CD4-positive, alpha-beta T cell treated with Interferon gamma for 1 hour (primary cell): ENCODE data around the gene SIX1.

ENCODE experiments used
- DNase-seq: peaks from one replicate; pipeline ENCODE4 v3.0.0-alpha.2; 2020

The SIX1 gene

DNA sequence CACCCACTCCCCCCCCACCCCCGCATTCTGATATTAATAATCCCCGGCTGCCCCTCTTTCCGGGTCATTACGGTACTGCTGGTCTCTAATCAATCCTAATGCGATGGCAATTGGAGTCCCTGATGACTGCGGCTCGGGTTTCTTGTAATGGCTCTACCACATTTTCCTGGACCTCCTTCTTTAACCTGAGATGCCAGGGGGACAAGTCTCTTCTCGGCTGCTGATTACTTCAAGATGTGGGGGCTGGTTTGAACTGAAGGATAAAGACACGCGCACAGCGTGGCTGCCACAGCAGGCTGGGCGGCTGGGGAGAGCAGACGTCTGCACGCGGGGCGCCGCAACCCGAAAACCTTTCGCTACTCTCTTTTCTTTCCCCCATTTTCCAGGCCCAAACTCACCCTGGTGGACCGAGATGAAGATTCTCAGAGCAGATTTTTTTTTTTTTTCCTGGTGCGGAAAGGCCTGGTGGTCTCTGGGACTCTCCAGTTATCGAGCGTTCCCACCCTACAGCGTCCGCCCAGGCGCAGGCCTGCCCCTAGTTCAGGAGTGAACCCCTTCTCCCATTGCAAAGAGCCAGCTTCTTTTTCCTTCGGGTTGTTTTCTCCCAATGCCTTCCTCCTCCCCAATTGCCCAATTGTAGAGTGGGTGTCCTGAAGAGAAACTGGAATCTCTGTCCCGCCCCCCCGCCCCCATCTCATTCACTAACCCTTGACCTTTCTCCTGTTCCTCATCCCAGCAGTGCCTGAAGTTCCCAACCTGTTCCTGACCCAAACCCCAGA lies 6.0 kb upstream of the SIX1 start:
- no peak for DNase-seq

- DNase-seq: no peak
These were observed 5.1 kb upstream of the SIX1 start for GRCh38 chr14:60654334-60654821.

- DNase-seq: no peak
These were observed 4.5 kb upstream of the SIX1 start for GRCh38 chr14:60653701-60654161.

DNA sequence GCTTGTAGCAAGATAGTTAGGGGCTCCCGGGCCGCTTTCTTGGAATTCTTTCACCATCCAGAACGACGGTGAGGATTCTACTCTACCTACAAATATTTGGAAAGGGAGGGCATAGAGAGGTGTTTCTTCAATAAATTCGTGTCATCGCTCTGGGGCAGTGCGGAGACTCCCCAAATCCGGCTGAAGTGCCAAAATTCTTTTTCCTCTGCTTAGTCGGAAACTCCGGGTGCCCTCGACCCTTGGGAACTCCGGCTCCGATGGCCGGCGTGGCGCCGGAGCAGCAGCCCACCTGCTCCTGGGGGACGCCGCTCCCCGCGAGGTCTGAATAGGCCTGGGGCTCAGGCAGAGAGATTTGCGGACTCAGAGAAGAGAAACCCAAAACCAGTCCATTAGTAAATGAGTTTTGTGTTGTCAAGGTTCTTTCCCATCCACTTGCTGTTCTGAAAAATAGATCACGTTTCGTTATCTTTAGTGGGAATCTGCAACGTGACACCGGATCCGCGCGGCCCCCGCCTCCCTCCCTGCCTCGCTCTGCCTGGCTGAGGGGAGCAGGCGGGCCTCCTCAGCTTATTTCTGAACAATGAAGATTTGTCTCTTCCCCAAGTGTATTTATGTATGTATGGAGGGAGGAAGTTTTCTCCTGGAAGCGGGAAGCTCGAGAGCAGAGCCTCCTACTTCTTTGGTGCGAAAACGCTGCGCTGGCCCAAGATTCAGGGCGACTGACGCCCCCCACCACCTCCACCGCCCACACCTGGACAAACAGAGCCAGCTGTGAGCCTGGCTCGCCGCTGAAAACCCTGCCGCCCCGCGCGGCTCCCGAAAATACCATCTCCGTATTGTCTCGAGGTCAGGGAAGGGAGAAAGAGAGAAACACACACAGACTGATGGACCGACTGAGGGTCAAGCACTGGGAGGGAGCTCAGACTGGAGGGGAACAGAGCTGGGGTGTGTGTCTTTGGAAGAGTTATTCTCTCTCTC lies 3.7 kb upstream of the SIX1 start:
- no peak for DNase-seq

DNA sequence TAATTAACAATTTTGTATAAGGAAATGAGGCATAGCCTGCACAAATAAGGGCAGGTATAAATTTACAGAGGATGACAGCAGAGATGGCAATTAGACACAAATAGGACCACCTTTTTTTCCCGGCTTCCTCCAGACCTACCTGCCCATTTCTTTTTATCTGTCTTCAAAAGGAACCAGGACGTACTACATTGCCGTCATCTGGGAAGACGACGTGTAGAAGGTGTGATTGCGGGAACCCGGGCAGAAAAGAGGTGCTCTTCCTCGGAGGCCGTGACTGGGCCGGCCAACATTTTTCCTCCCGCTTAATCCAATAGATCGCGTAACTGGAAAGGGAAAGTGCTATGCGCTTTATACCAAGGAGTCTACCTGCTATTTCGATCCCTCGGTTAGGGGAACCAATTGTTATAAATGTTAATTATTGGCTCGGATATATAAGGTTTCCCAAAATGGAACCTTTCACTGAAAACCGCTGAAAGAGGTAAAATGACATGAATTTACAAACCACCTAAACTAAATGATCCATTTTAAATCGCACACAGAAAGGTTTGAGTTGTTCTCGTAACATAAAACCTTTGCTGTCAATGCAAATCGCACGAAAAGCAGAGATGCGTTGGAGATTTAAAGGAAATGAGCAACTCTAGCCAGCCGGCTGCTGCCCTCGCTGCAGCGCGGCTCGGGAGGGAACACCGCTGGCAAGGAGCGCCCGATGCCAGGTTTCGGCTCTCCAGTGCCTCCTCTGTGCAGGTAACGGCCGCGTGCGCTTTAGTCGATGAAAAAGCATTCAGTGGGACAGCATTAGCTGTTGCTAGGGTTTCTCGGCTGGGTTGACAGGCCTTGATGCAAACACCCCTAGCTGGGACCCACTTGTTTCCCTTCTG lies 2.8 kb upstream of the SIX1 start:
- no peak for DNase-seq

DNA sequence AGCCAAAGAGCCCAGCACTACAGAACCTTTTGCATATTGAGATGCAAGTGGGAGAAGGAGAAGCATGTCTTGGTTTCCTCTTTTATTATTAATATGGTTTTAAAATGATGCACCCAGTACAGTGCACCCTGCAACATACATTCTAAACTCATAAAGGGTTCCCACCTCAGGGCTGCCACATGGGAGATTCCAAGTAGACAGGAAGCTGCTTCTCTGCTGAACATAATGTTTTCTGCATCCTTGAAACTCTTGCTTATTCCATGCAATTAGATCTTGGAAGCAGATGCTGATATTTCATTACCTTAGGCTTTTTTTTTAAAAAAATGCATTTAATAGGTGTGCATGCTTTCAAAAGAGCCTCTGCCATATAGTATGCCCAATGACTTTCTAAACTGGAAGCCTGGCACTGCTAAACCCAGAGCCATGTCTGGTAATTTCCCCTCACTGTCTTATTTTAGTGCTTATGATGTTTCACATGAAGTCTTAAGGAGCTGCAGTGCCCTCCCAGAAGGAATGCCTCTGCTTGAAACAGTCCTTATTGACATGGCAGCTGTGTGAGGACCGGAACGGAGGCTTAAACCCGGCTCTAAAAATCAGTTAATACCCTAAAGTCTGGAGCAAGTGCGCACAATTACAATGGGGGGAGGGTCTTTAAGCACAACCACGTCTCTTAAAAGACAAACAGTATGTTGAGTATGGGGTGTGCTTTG lies 2.0 kb upstream of the SIX1 start:
- DNase-seq: no peak

GRCh38 chr14:60650373-60650961 lies 1.2 kb upstream of the SIX1 start:
- no peak for DNase-seq

DNA sequence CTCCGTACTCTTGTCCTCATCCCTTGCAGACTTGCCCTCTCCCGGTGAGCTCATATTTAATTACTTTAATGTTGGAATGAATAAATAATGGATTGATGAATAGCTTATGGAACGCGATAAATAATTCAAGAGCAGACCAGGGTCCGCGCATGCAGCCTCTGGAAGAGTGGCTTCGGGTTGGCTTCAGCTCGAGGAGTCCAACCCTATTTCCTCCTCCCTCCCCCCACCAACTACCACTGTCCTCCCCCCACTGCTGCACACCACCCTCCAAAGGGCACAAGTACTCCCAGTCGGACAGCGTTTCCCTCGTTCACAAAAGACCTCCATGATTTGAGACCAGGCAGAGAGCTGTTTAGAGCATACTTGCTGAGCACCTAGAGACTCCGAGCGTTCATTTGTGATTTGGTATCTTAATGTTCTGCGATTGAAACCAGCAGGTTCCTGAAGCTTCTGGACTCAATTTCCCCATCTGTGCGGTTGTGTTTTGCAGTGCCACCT lies 647 bp upstream of the SIX1 start:
- no peak for DNase-seq

DNA sequence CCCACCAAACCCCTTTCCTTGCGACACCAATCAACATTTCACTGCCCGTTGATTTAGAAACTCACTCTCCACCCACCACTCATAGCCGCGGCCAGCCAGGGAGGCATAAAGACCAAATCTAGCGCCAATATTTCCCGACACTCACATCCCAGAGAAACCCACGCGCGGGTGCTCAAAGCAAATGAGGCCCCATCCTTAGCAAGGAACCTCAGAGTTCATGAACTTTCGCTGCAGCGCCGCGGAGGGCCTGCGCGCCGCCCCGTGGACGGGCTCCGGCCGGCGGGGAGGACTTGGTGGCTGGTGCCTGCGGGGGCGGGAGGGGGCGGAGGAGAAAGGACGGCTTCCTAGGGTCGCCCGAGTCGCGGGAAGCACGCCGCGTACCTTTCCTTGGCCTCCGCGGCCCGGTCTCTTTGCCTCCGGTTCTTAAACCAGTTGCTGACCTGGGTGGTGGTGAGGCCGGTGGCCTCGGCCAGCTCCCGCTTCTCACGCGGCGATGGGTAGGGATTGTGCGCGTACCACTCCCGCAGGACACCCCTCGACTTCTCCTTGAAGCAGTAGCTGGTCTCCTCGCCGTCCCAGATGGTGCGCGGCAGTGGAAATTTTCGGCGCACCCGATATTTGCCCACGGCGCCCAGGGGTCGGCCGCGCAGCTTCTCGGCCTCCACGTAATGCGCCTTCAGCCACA lies 886 bp downstream of the SIX1 start:
- no peak for DNase-seq

DNA sequence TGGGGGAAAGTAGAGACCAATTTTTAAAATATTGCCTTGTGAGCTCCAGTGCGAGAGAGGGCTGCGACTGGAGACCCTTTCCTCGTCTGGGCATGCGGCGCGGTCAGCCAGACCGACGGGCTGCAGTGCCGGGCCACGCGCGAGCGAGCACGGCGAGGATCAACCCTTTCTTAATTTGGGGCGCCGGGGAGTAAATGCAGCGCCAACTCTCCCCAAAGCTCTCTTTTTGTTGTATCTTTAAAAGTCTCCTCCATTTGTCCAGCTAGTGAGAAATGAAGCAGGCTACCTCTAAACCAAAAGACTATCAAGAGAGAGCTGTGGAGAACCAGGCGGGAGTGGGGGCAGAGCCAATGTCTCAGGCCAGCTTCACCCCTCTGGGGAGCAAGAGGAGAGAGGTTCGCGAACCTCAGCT lies 1.4 kb downstream of the SIX1 start:
- no peak for DNase-seq

GRCh38 chr14:60647081-60647836 lies 2.0 kb downstream of the SIX1 start:
- no peak for DNase-seq

DNA sequence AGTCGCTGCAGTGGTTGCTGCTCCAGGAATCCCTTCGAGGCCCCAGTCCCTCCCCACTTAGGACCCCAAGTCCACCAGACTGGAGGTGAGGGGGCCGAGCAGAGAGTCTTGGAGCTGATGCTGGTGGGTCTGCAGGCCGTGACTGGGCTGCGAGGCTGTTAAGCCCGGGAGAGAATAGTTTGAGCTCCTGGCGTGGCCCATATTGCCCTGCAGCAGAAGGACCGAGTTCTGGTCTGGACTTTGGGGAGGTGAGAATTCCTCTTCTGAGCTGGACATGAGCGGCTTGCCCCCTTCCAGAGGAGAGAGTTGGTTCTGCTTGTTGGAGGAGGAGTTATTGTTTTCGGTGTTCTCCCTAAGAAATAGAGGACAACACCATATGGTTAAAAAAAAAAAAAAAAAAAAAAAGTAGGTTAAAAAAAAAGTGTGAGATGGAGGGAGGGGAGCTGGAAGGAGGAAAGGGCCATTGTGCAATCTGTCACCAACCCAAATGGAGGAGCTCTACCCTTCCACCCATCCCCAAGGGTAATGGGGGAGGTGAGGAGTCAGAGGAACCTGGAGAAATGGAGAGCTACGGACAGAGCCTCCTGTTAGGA lies 3.0 kb downstream of the SIX1 start:
- no peak for DNase-seq

DNA sequence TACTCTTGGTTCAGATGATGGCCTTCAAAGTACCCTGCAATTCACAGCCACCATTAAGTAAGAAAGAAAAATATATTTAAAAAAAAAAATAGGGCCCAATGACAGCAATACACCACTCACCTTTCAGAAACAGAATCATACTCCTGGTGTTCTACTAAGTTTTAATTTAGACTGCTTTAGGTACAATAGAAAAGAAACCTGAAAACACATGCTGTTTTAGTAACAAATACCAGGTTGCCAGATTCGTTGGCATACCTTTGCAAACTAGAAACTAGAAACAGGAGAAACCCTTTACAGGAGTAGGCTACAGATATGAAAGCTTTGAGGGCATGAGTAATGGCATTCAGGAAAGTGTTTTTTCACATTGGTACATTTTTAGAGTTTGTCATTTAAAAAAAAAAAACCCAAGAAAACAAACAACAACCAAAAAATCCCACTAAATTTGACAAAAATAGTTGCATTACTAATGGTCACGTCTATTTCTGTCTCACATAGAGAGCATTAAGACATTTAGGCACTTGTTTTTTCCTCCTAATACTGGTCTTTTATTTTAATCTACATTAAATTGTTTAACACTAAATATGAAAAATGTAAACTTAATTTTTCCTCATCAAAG lies 4.0 kb downstream of the SIX1 start:
- DNase-seq: no peak

DNA sequence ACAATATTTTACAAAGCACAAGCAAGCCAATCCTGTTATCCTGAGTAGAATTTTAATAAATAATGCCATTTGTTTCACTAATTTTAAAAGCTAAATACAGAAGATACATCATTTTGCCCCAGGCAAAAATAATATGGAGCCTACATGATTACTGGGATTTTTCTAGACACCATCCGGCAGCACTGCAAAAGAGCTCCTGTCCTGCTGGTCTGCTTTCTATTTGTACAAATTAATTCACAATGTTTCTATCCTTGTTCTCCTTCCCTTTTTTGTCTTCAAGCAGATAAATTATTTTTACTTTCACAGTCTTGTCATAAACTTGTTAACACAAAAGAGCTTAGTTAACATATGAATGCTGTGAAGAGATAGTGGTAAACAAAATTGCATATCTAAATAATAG lies 4.6 kb downstream of the SIX1 start:
- DNase-seq: no peak

GRCh38 chr14:60643463-60644314 lies 5.6 kb downstream of the SIX1 start:
- DNase-seq: no peak

- no peak for DNase-seq
These were observed 6.2 kb downstream of the SIX1 start for GRCh38 chr14:60643141-60643462.

DNA sequence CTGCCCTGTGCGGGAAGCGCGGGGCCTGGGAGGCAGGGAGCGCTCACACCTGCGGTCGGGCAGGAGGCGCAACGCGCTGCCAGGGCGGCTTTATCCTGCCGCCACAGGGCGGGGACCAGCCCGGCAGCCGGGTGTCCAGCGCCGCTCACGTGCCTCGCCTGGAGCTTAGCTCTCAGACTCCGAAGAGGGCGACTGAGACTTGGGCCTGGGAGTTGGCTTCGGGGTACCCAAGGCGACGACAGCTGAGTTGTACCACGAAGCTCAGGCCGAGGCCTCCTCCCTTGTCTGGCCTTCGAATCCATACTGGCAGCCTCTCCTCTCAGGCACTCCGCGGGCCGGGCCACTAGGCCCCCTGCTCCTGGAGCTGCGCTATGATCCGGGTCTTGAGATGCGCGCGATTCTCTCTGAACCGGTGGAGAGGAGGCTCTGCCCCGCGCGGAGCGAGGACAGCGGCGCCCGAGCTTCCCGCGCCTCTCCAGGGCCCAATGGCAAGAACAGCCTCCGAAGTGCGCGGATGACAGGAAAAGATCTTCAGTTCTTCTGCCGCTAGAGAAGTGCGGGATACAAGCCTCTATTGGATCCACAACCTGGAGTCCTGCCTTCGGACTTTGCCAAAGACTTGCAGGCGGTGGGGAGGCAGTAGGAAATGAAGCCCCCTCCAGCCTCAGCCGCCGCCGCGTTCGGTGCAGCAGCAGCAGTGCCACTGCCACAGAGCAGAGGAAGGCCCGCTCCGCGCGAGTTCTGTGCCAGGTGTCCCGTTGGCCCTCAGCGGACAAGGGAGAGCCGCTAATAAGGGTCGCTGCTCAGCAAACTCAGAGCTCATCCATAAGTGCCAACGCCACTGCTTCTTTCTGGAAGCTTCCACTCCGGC lies 6.8 kb downstream of the SIX1 start:
- no peak for DNase-seq
